Measurements from ENCODE around the gene BCL2L1.

The BCL2L1 gene

GRCh38 chr20:31723319-31724078 lies 831 bp upstream of the BCL2L1 start:
- DNase-seq (ENCODE audit: low read depth): peak; percentile 94

- no peak for DNase-seq (ENCODE audit: low read depth)
Observed at GRCh38 chr20:31723069-31723318, 326 bp upstream of the BCL2L1 start.

- no peak for DNase-seq (ENCODE audit: low read depth)
Observed at GRCh38 chr20:31721408-31722256, 1.0 kb downstream of the BCL2L1 start.

- no peak for DNase-seq (ENCODE audit: low read depth)
Observed at GRCh38 chr20:31720486-31721407, 1.9 kb downstream of the BCL2L1 start.

GRCh38 chr20:31719644-31720485 lies 2.8 kb downstream of the BCL2L1 start:
- no peak for DNase-seq (ENCODE audit: low read depth)

- no peak for DNase-seq (ENCODE audit: low read depth)
Observed at GRCh38 chr20:31718952-31719643, 3.6 kb downstream of the BCL2L1 start.

GRCh38 chr20:31717478-31718201 lies 5.0 kb downstream of the BCL2L1 start:
- DNase-seq (ENCODE audit: low read depth): no peak

GRCh38 chr20:31716818-31717477 lies 5.7 kb downstream of the BCL2L1 start:
- no peak for DNase-seq (ENCODE audit: low read depth)

- no peak for DNase-seq (ENCODE audit: low read depth)
Observed at GRCh38 chr20:31716351-31716750, 6.3 kb downstream of the BCL2L1 start.

- DNase-seq (ENCODE audit: low read depth): no peak
Observed at GRCh38 chr20:31715766-31716165, 6.9 kb downstream of the BCL2L1 start.

- DNase-seq (ENCODE audit: low read depth): no peak
Observed at GRCh38 chr20:31713312-31714273, 9.1 kb downstream of the BCL2L1 start.

GRCh38 chr20:31712564-31713311 lies 9.9 kb downstream of the BCL2L1 start:
- no peak for DNase-seq (ENCODE audit: low read depth)

- no peak for DNase-seq (ENCODE audit: low read depth)
Observed at GRCh38 chr20:31712112-31712553, 10.5 kb downstream of the BCL2L1 start.

GRCh38 chr20:31711179-31712111 lies 11.2 kb downstream of the BCL2L1 start:
- no peak for DNase-seq (ENCODE audit: low read depth)

- no peak for DNase-seq (ENCODE audit: low read depth)
Observed at GRCh38 chr20:31710423-31711108, 12.1 kb downstream of the BCL2L1 start.

- DNase-seq (ENCODE audit: low read depth): no peak
Observed at GRCh38 chr20:31709939-31710338, 12.7 kb downstream of the BCL2L1 start.
